GM20431 (cell line): ENCODE measurements around the gene UBN2.
"Not testable (repeated sequence)": the region's sequence is repeated elsewhere in the genome, so short reads cannot be mapped to it uniquely, and the experiment has no call there.

Experiments
- in situ Hi-C: fragments of 300-500 bp; cut with MseI, MboI; formaldehyde crosslinking; loops from one replicate; pipeline ENCODE4 v1.15.0; 2020; ENCODE audit warnings: low sequenced_read_pairs; ENCODE audit not compliant: unreplicated experiment

The UBN2 gene

GRCh38 chr7:139293534-139293933, 62.5 kb downstream of the UBN2 start:
- in situ Hi-C loops: no loop called here

GRCh38 chr7:139294241-139294640, 63.2 kb downstream of the UBN2 start:
- in situ Hi-C loops: no loop called here

GRCh38 chr7:139294951-139295575, 64.0 kb downstream of the UBN2 start:
- in situ Hi-C loops: no loop called here

- in situ Hi-C loops: no loop called here
Measured at GRCh38 chr7:139297795-139298194, 66.8 kb downstream of the UBN2 start.

GRCh38 chr7:139299296-139299695, 68.3 kb downstream of the UBN2 start:
- in situ Hi-C loops: no loop called here

GRCh38 chr7:139300390-139300789, 69.4 kb downstream of the UBN2 start:
- in situ Hi-C loops: no loop called here

GRCh38 chr7:139304517-139304916, 73.5 kb downstream of the UBN2 start:
- in situ Hi-C loops: no loop called here

- in situ Hi-C loops: no loop called here
Measured at GRCh38 chr7:139317939-139318505, 87.0 kb downstream of the UBN2 start.

- in situ Hi-C loops: no loop called here
Measured at GRCh38 chr7:139321071-139321745, 90.2 kb downstream of the UBN2 start.

- in situ Hi-C loops: not testable (repeated sequence)
Measured at GRCh38 chr7:139324709-139325108, 93.7 kb downstream of the UBN2 start.

- in situ Hi-C loops: no loop called here
Measured at GRCh38 chr7:139328375-139328774, 97.3 kb downstream of the UBN2 start.

GRCh38 chr7:139329119-139329518, 98.1 kb downstream of the UBN2 start:
- in situ Hi-C loops: no loop called here

- in situ Hi-C loops: no loop called here
Measured at GRCh38 chr7:139330333-139331030, 99.4 kb downstream of the UBN2 start.

- in situ Hi-C loops: no loop called here
Measured at GRCh38 chr7:139332697-139333359, 101.8 kb downstream of the UBN2 start.

- in situ Hi-C loops: not testable (repeated sequence)
Measured at GRCh38 chr7:139333443-139333842, 102.4 kb downstream of the UBN2 start.

- in situ Hi-C loops: no loop called here
Measured at GRCh38 chr7:139334399-139335150, 103.5 kb downstream of the UBN2 start.

- in situ Hi-C loops: no loop called here
Measured at GRCh38 chr7:139339025-139339424, 108.0 kb downstream of the UBN2 start.

- in situ Hi-C loops: no loop called here
Measured at GRCh38 chr7:139339698-139340036, 108.6 kb downstream of the UBN2 start.

GRCh38 chr7:139340037-139340807, 109.2 kb downstream of the UBN2 start:
- in situ Hi-C loops: no loop called here

- in situ Hi-C loops: no loop called here
Measured at GRCh38 chr7:139340808-139341057, 109.7 kb downstream of the UBN2 start.
